NCI-H1417 treated with DMSO at 0.1 percent for 48 hours (cell line): ENCODE measurements around the gene ABCB11.
"Not testable (repeated sequence)": the region's sequence is repeated elsewhere in the genome, so short reads cannot be mapped to it uniquely, and the experiment has no call there.

Experiments used
- DNase-seq: peaks from one replicate; lab custom pipeline; 2025; lab: John Stamatoyannopoulos, UW

ABCB11 gene

GRCh38 chr2:169042856-169043255 lies 11.7 kb upstream of the ABCB11 start:
- DNase-seq: no peak

GRCh38 chr2:169041594-169041993 lies 10.5 kb upstream of the ABCB11 start:
- DNase-seq: no peak

GRCh38 chr2:169039702-169040101 lies 8.6 kb upstream of the ABCB11 start:
- no peak for DNase-seq

GRCh38 chr2:169038338-169038757 lies 7.2 kb upstream of the ABCB11 start:
- no peak for DNase-seq

- no peak for DNase-seq
Observed at GRCh38 chr2:169036736-169037440, 5.8 kb upstream of the ABCB11 start.

- DNase-seq: no peak
Observed at GRCh38 chr2:169035887-169036286, 4.8 kb upstream of the ABCB11 start.

- DNase-seq: no peak
Observed at GRCh38 chr2:169034984-169035544, 3.9 kb upstream of the ABCB11 start.

GRCh38 chr2:169034256-169034655 lies 3.1 kb upstream of the ABCB11 start:
- DNase-seq: no peak

GRCh38 chr2:169029341-169029740 lies 1.8 kb downstream of the ABCB11 start:
- DNase-seq: no peak

GRCh38 chr2:169027234-169027633 lies 3.9 kb downstream of the ABCB11 start:
- DNase-seq: no peak

GRCh38 chr2:169026056-169026455 lies 5.1 kb downstream of the ABCB11 start:
- DNase-seq: no peak

GRCh38 chr2:169023161-169023560 lies 8.0 kb downstream of the ABCB11 start:
- DNase-seq: no peak

GRCh38 chr2:169018390-169018789 lies 12.7 kb downstream of the ABCB11 start:
- DNase-seq: no peak

- no peak for DNase-seq
Observed at GRCh38 chr2:169015943-169016342, 15.2 kb downstream of the ABCB11 start.

GRCh38 chr2:169014780-169015179 lies 16.3 kb downstream of the ABCB11 start:
- DNase-seq: no peak

- no peak for DNase-seq
Observed at GRCh38 chr2:169013628-169014026, 17.5 kb downstream of the ABCB11 start.

GRCh38 chr2:169012812-169013627 lies 18.1 kb downstream of the ABCB11 start:
- DNase-seq: no peak

GRCh38 chr2:169012191-169012792 lies 18.8 kb downstream of the ABCB11 start:
- not testable (repeated sequence) for DNase-seq

GRCh38 chr2:169011698-169012097 lies 19.4 kb downstream of the ABCB11 start:
- DNase-seq: no peak

GRCh38 chr2:169010633-169011460 lies 20.3 kb downstream of the ABCB11 start:
- DNase-seq: no peak

GRCh38 chr2:169009865-169010579 lies 21.1 kb downstream of the ABCB11 start:
- DNase-seq: no peak
